Measurements from ENCODE around the gene CTDP1.
"Not testable (repeated sequence)": the region's sequence is repeated elsewhere in the genome, so short reads cannot be mapped to it uniquely, and the experiment has no call there.

The CTDP1 gene

DNA sequence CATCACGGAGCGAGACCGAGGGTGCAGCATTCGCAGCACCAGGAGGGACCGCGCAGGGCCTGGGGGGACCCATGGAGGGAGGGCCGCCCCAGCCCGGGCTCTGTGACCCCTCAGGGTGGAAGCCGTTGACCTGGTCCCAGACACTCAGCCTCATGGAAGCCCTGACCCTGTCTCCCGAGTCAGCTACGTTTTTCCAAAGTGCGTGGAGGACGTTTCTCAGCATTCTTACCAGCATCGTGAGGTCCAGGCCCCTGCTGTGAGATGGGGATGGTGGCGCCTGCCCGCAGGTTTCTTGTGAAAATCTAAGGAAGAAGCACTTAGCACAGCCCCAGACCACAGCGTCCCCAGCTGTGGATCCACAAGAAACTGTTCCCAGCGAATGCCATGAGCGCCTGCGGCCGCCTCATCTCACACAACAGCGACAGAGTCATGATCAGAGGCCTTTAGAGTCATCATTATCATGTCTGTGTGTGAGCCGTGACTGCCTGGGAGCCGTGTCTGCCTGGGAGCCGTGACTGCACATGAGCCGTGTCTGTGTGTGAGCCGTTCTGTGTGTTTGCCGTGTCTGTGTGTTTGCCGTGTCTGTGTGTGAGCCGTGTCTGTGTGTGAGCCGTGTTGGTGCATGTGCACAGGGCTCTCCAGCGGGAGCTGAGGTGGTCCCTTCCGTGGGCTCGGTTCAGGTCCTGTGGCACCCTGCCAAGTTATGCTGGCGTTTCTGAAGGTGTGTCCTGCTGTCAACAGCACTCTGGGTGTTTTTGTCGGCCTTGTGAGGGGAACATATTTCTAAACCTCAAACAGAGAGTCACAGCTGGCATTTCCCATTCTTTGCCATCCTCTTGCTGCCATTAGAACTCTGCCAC is 68.9 kb downstream of the CTDP1 start:
- DNase-seq, result no peak

- no peak for DNase-seq
Measured at GRCh38 chr18:79749251-79750191, 69.9 kb downstream of the CTDP1 start.

- no peak for DNase-seq
Measured at GRCh38 chr18:79750980-79751571, 71.5 kb downstream of the CTDP1 start.

- DNase-seq, result not testable (repeated sequence)
Measured at GRCh38 chr18:79751918-79752578, 72.4 kb downstream of the CTDP1 start.

GRCh38 chr18:79752946-79753345 is 73.3 kb downstream of the CTDP1 start:
- DNase-seq, result not testable (repeated sequence)

GRCh38 chr18:79753391-79753851 is 73.8 kb downstream of the CTDP1 start:
- no peak for DNase-seq

GRCh38 chr18:79754022-79754761 is 74.6 kb downstream of the CTDP1 start:
- no peak for DNase-seq

DNA sequence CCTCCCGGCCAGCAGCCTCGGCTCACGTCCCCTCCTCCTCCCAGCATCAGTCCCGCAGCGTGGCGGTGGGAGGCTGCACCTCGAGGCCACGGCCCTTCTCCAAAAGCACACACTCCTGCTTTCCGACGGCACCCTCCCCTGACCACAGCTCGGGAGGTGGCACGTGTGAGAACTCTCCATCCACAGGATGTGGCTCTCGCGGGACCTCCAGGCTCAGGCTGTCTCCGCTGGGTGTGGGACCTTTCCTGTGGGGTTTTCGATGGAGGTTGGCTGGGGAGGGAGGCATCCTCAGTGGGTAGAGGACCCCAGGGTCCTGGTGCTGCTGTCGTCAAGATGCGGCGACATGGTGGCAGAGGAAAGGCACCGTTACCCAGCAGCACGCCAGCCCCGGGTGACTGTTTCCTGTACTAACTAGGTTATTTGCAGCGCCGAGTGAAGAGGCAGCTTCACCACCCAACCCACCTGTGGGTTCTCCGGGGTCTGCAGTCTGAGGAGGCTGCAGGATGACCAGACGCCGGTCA is 75.3 kb downstream of the CTDP1 start:
- DNase-seq, result no peak

DNA sequence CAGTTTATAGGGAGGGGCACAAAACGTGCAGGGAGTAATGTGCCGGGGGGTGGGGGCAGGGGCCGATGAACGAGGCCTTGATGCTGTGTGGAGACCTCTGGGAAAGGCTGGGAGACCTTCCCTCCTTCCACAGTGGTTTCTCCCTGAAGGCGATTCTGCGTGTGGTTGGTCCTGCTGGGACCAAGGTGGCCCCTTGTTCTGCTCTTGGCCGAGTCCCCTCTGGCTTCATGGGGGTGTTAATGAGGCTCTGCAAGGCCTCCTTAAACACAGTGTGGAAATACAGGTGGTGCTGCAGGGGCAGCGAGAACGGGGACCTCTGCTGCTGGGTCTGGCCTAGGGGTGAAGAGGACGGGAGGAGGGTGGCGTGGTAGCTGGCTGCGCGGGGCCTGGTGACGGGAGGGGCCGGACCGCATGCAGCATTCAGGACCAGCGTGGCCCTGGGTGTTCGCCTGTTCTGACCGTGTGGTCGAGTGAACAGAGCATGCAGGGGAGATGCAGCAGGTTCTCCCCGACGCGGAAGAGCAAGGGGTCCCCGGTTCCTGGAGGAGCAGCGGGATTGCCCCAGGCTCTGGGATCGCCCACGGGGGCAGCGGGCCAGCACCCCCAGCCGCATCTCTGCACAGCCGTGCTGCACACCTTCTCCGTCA is 76.0 kb downstream of the CTDP1 start:
- no peak for DNase-seq

DNA sequence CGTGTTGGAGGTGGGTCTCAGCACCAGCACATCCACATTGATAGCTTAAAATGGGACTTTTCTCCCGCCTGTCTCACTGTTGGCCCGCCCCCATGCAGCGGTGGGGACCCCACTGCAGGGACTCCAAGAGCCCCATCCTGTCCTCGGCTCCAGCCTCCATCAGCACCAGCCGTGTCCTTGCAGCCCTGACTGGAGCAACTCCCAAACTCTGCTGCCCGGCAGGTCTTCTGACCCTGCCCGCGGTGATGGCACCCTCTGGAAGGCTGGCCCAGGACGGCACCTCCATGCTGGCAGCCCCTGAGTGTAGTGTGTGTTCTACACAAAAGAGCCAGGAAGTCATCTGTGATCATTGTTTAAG is 76.5 kb downstream of the CTDP1 start:
- no peak for DNase-seq

- DNase-seq, result no peak
Measured at GRCh38 chr18:79756826-79757225, 77.2 kb downstream of the CTDP1 start.

DNA sequence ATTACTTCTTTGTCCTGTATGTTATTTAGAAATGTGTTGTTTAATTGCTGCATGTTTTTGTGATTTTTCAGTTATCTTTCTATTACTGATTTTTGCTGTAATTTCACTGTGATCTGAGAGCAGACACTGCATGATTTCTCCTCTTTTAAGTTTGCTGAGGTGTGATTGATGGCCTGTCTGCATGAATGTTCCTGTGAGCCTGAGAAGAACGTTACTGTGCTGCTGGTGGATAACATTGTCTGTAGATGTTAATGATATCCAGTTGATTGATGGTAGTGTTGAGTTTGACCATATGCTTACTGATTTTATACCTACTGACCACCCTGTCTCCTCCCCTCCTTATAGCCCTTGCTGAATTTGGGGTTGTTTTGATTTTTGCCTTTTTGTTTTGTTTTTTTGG is 80.7 kb downstream of the CTDP1 start:
- DNase-seq, result no peak

DNA sequence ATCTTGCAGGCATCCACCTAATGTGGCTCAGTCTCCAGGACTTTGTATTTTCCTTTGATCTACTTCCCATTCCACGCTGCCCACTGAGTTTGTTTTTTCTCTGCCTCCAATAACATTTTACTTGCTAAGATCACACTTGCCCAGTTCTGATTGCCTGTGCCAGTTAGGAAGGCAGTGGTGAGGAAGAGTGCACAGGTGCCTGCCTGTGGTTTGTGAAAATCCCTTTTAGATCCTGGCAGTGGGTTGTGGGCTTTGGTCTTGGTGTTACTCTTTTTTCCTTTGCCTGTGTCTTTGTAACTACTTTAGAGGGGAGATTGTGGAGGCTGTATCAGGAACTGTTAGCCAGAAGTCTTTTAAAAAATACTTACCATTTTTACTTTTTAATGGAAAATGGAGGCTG is 81.3 kb downstream of the CTDP1 start:
- no peak for DNase-seq

- no peak for DNase-seq
Measured at GRCh38 chr18:79763407-79763806, 83.8 kb downstream of the CTDP1 start.

DNA sequence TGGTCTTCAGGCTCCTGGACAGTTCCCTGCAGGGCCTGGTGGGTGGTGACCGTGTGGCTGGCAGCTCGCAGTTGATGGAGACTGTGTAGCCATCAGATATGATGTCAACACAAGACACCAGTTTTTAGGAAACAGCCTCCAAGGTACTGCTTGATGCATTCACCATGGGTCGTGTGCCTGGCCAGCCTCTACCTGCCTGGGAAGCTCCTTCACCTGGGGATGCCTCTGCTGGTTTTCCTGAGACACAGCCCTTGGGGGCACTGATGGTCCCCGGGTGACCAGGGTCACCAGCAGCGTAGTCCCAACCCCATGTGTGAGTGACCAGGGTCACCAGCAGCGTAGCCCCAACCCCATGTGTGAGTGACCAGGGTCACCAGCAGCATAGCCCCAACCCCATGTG is 84.5 kb downstream of the CTDP1 start:
- no peak for DNase-seq

DNA sequence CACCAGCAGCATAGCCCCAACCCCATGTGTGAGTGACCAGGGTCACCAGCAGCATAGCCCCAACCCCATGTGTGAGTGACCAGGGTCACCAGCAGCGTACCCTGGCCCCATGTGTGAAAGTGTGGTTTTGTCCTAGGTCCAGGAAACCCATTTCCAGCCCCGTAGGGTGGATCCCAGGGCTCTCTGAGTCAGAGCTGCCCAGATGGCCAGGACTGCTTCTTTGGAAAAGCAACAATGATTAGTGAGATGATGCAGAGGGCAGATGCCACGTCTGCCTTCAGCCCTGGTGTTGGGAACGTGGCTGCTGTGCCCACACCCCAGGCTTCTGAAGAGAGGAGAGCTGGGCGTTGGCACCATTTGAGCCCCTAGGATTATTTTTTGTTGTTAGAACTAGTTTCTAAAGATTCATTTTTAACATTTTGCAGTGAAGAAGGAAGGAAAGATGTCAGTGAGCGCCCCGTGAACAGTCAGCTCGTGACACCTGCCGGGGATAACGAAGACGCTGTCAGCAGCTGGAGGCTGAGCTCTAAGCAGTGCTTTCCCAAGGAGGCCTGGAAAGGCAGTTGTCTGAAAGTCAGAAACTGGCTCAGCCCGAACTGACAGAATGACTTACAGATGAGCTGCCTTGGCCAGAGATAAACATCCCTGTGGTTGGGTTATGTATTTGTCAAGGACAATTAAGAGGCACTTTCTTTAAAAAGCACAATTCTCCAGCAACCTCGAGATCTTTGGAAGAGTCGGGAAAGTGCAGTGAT is 86.1 kb downstream of the CTDP1 start:
- DNase-seq, result no peak

DNA sequence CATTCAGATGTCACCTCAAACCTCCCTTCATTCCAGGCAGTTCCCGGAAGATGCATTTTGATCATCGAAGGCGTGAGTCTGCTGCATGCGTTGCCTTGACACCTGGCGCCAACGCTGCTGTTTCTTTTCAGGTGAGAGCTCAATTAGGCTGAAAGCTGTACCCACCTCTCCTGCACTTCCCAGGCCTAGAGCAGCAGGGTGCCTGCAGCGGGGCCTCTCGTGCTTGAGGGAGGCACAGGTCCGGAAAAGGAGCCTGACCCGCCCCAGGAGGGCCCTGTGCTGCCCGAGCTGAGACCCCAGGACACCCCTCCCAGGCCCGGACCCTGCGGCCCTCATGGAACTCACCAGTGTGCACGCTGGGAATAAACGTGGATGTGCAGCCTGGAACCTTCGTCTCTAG is 86.7 kb downstream of the CTDP1 start:
- no peak for DNase-seq

GRCh38 chr18:79768745-79769144 is 89.1 kb downstream of the CTDP1 start:
- no peak for DNase-seq

DNA sequence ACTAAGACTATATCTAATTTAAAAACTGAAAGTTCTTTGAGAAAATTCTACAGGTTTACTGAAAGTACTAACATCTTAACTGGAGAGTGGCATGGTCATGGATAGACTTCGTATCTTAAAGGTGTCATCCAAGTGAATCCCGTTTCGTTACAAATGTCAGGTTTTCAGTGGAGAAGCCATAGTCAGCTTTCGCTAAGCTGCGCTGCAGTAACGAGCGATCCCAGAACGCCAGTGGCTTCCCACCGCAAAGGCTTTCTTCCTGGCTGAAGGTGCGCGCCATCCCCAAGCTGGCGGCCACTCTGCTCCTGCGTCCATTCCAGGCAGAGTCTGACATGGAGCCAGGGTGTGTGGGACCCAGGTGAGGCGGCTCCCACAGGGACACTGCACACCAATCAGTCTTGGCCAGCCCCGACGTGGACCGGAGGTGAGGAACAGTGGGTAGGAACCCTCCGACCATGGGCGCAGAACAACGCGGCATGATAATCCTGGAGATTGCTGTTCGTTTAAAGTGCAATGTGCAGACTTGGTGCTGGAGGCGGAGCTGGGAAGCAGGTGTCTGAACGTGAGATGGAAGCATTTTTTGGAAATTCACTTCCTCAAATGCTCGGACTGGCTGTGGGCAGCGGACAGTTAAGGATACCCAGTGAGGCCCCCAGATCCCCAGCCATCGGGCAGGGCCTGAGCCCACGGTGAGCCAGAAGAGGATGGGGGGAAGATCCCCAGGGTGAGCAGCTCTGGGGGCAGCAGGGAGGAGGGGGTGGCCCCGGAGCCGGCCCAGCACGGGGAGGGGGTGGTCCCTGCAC is 90.3 kb downstream of the CTDP1 start:
- DNase-seq, result no peak

GRCh38 chr18:79770501-79770815 is 90.9 kb downstream of the CTDP1 start:
- DNase-seq, result no peak
